SK-MEL-5 (cell line): ENCODE results near the gene MYEOV. TPM values are rescaled to one million over a fixed set of nuclear protein-coding genes. Genes with fewer than 3 reads are reported as not detected.

ENCODE experiments used
- DNase-seq: peaks from one replicate; pipeline ENCODE4 v3.0.0-alpha.2; 2016; ENCODE audit warnings: low read depth, low spot score
- in situ Hi-C: cut with HindIII; loops from 2 replicates; pipeline ENCODE4 v1.10.0; 2016; ENCODE audit warnings: low sequenced_read_pairs, high pct_unique_total_duplicates, low pct_unique_long_range_greater_than_20kb
- total RNA-seq: library from RNA; depleted of rRNA; stranded (reverse); fragments of >200 nt; shearing (Covaris generic); gene quantifications from 2 replicates; pipeline ENCODE4 v1.2.3, GENCODE V29; 2014

The MYEOV gene
- total RNA-seq, 1 experiment from 2014 or later, result not detected

GRCh38 chr11:69320326-69320725 lies 26.4 kb downstream of the MYEOV start:
- in situ Hi-C loops, result no loop called here
- no peak for DNase-seq

DNA sequence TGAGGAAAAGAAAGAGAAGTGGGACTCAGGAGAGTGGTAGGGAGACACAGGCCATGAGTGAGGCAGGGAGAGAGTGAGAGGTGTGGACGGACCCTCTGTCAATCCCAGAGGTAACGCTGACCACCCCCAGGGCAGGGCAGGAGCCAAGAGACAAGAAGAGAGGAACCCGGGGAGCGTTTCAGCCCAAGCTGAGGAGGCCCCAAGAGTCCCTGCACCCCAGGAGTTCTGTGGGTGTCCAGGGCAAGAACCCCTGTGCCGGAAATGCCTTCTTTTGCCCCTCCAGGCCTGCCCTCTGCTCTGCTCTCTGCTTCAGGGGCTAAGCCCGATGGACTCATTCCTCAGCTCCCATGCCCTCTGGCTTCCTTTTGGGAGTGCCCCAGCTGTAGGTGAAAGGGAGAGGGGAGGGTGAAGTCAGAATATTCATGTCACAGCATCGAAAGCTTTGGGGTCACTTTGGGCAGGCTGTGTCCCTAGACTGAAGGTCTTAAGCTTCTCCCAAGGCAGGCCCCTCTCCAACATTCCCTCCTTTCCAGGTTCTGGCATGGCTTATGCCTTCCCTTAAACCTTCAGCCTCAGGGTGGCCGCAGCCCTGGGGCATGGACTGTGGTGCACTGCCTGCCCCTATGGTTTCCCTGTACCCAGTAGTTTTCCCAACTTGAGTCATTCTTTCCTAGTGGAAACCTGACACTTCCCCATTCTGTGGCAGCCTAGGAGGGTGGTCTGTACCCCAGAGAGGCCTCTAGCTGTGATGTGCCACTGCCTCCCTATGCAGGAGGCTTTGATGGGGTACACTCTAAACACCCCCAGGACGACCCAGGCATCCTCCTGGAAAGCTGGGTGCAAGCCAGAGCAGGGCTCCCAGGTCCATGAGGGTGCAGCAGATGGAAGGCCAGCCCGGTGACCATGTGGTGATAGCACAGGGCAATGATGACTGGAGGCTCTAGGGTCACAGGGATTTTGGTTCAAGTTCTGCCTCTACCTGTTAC lies 27.1 kb downstream of the MYEOV start:
- in situ Hi-C loops, result no loop called here
- DNase-seq, result no peak

- in situ Hi-C loops, result no loop called here
Measured at GRCh38 chr11:69321877-69322361, 28.0 kb downstream of the MYEOV start.

GRCh38 chr11:69325446-69325845 lies 31.5 kb downstream of the MYEOV start:
- DNase-seq, result no peak
- in situ Hi-C loops, result no loop called here

More at GRCh38 chr11:69321877-69322361, 28.0 kb downstream of the MYEOV start:
- DNase-seq, result no peak

GRCh38 chr11:69326622-69327219 lies 32.8 kb downstream of the MYEOV start:
- DNase-seq, result no peak
- in situ Hi-C loops, result no loop called here

GRCh38 chr11:69327741-69328191 lies 33.8 kb downstream of the MYEOV start:
- DNase-seq, result no peak
- in situ Hi-C loops, result no loop called here

DNA sequence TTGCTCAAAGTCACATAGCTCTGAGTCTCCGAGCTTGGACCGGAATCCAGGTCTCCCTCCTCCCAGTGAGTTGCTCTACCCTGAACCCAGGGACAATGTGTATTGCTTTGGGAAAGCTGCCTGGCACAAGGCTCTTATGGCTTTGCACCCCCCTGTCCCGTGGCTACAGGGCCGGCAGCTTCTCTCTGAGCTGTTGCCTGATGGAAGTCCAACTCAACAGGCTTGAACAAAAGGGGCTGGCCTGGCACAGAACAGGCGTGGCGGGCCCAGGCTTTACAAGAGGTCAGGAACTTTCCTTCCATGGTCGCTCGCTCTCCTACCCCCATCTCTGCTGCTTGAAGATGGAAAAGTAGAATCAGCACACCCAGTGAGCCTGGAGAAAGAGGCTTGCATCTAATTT lies 34.3 kb downstream of the MYEOV start:
- DNase-seq, result no peak
- in situ Hi-C loops, result no loop called here

- DNase-seq, result no peak
- in situ Hi-C loops, result no loop called here
Measured at GRCh38 chr11:69329581-69329980, 35.6 kb downstream of the MYEOV start.

DNA sequence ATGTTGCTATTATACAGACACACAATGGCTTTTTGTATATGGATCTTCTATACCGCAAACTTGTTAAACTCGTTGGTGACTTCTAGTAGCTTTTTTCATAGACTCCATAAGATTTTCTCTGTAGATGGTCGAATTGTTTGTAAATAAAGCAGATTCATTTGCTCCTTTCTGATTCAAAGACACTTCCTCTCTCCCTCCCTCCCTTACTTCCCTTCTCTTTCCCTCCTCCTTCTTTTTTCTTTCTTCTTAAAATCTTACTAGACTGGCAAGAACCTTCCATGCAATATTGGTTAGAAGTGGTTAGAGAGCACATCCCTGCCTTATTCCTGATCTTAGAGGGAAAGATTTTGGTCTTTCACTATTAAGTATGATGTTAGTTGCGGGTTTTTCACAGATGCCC lies 36.4 kb downstream of the MYEOV start:
- DNase-seq, result no peak
- in situ Hi-C loops, result no loop called here

GRCh38 chr11:69333149-69333710 lies 39.3 kb downstream of the MYEOV start:
- in situ Hi-C loops, result no loop called here
- DNase-seq, result no peak

GRCh38 chr11:69333879-69334278 lies 39.9 kb downstream of the MYEOV start:
- DNase-seq, result no peak
- in situ Hi-C loops, result no loop called here

- in situ Hi-C loops, result no loop called here
- no peak for DNase-seq
Measured at GRCh38 chr11:69335007-69335780, 41.2 kb downstream of the MYEOV start.

- DNase-seq, result no peak
- in situ Hi-C loops, result no loop called here
Measured at GRCh38 chr11:69335781-69336405, 41.9 kb downstream of the MYEOV start.

GRCh38 chr11:69337211-69337721 lies 43.3 kb downstream of the MYEOV start:
- DNase-seq, result no peak
- in situ Hi-C loops, result no loop called here

DNA sequence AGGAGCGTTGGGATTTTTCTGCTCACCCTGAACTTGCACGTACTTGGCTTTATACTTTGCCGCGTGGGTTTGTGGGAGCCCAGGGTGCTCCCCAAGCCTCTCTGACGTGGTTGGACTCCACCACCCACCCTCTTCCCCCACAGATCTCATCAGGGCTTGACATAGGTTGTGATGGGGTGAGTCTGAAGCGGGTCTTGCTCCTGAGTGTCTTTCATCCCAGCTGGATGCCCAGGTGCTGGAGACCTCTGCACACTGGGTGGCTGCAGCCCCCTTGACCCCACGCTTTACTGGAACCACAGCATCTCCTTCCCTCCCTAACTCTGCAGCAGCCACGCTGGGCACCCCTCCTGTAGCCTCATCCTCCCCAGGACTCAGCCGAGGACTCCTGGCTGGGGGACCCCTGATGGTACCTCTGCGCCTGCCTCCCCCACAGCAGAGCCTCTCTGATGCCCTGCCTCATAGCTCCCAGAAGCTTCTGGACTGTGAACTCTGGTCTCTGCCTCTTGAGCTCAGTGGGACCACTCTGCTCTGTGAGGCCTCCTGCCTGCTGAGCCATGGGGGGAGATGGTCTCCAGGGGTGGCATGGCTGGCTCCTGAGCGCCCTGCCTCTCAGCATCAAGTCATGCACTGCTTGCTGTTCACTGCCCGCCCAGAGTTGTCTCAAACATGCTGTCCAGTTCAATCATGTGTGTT lies 45.2 kb downstream of the MYEOV start:
- in situ Hi-C loops, result no loop called here
- DNase-seq, result no peak

DNA sequence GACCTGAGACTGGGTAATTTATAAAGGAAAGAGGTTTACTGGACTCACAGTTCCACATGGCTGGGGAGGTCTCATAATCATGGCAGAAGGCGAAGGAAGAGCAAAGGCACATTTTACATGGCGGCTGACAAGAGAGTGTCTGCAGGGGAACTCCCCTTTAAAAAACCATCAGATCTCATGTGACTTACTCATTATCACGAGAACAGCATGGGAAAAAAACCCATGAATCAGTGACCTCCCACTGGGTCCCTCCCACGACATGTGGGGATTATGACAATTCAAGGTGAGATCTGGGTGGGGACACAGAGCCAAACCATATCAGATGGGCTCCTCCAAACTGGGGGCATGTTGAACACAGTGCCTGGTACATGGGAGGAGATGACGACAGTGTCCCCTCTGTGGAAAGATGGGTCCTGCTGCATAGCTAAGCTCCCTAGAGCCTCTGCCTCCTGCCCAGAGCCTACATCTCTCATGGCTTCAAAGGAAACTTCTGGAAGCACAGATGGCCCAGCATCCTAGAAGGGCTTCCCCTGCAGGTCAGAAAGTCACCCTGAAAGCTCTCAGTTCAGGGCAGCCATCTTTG lies 46.1 kb downstream of the MYEOV start:
- in situ Hi-C loops, result no loop called here
- DNase-seq, result no peak
